NCI-H1048 (cell line): ENCODE measurements around the gene OSBP2.
A peak's percentile ranks its signal among the peaks of the same experiment; 100 is the strongest.
"Not testable (repeated sequence)": the region's sequence is repeated elsewhere in the genome, so short reads cannot be mapped to it uniquely, and the experiment has no call there.

ENCODE experiments used
- DNase-seq: peaks from one replicate; lab custom pipeline; 2025; lab: John Stamatoyannopoulos, UW

The OSBP2 gene

GRCh38 chr22:30694640-30695350, at the start of gene OSBP2:
TSS of gene OSBP2 (plus strand) at chr22:30694874. CDS start at chr22:30694910, 36 bp downstream.
- DNase-seq = no peak

- DNase-seq = no peak
These were observed 48.0 kb upstream of the OSBP2 start for GRCh38 chr22:30646518-30647160.

- no peak for DNase-seq
These were observed 47.1 kb upstream of the OSBP2 start for GRCh38 chr22:30647536-30647935.

- no peak for DNase-seq
These were observed 45.8 kb upstream of the OSBP2 start for GRCh38 chr22:30648825-30649224.

- DNase-seq = no peak
These were observed 45.2 kb upstream of the OSBP2 start for GRCh38 chr22:30649430-30650007.

GRCh38 chr22:30650508-30651116, 44.1 kb upstream of the OSBP2 start:
- no peak for DNase-seq

GRCh38 chr22:30652852-30653251, 41.8 kb upstream of the OSBP2 start:
- DNase-seq = no peak

- no peak for DNase-seq
These were observed 40.3 kb upstream of the OSBP2 start for GRCh38 chr22:30654361-30654760.

GRCh38 chr22:30655532-30655931, 39.1 kb upstream of the OSBP2 start:
- DNase-seq = no peak

- no peak for DNase-seq
These were observed 32.6 kb upstream of the OSBP2 start for GRCh38 chr22:30662040-30662439.

GRCh38 chr22:30664798-30665197, 29.9 kb upstream of the OSBP2 start:
- no peak for DNase-seq

GRCh38 chr22:30665266-30665665, 29.4 kb upstream of the OSBP2 start:
- DNase-seq = no peak

- no peak for DNase-seq
These were observed 28.9 kb upstream of the OSBP2 start for GRCh38 chr22:30665786-30666185.

- DNase-seq = no peak
These were observed 27.6 kb upstream of the OSBP2 start for GRCh38 chr22:30667107-30667493.

GRCh38 chr22:30667494-30668385, 26.9 kb upstream of the OSBP2 start, which contains the start of gene DUSP18:
TSS of gene DUSP18 (minus strand) at chr22:30667875. CDS start at chr22:30664003, 3,872 bp downstream.
- DNase-seq = peak; percentile 59

GRCh38 chr22:30668386-30668710, 26.3 kb upstream of the OSBP2 start:
- no peak for DNase-seq

- no peak for DNase-seq
These were observed 23.6 kb upstream of the OSBP2 start for GRCh38 chr22:30671071-30671470.

GRCh38 chr22:30673136-30673535, 21.5 kb upstream of the OSBP2 start:
- no peak for DNase-seq

- no peak for DNase-seq
These were observed 20.2 kb upstream of the OSBP2 start for GRCh38 chr22:30674482-30674881.

- DNase-seq = no peak
These were observed 19.2 kb upstream of the OSBP2 start for GRCh38 chr22:30675436-30675835.

GRCh38 chr22:30676565-30676964, 18.1 kb upstream of the OSBP2 start:
- DNase-seq = not testable (repeated sequence)
